ENCODE data around the gene SLC9A4. TPM values are rescaled to one million over a fixed set of nuclear protein-coding genes. Genes with fewer than 3 reads are reported as not detected.

Gene SLC9A4
- total RNA-seq, 2 donors from 2014 or later, result not detected

GRCh38 chr2:102504833-102505232 is 31.8 kb downstream of the SLC9A4 start:
- H3K9me3 ChIP-seq, result peaks cover 0 to 8% of the 10 kb centered on the region in 2 donors
- H3K36me3 ChIP-seq, result no peaks in the 10 kb centered on the region
- H3K4me3 ChIP-seq, result no peak overlapping the region
- DNase-seq (ENCODE audit: low spot score), result no peak
- no peaks in the 10 kb centered on the region for H3K4me1 ChIP-seq
- no peaks in the 10 kb centered on the region for H3K27me3 ChIP-seq
- no peak overlapping the region for H3K27ac ChIP-seq
- no peak for TF ChIP-seq CTCF (IDR thresholded peaks at IDR 0.05)

- no peaks in the 10 kb centered on the region for H3K4me1 ChIP-seq
- no peak overlapping the region for H3K4me3 ChIP-seq
- H3K27me3 ChIP-seq, result no peaks in the 10 kb centered on the region
- no peak for DNase-seq (ENCODE audit: low spot score)
- no peak for TF ChIP-seq CTCF (IDR thresholded peaks at IDR 0.05)
- H3K27ac ChIP-seq, result no peak overlapping the region
- peaks cover 0 to 8% of the 10 kb centered on the region in 2 donors for H3K9me3 ChIP-seq
- no peaks in the 10 kb centered on the region for H3K36me3 ChIP-seq
These were observed 32.3 kb downstream of the SLC9A4 start for GRCh38 chr2:102505290-102505689.

- H3K4me1 ChIP-seq, result no peaks in the 10 kb centered on the region
- H3K27ac ChIP-seq, result no peak overlapping the region
- no peaks in the 10 kb centered on the region for H3K27me3 ChIP-seq
- no peak overlapping the region for H3K4me3 ChIP-seq
- TF ChIP-seq CTCF (IDR thresholded peaks at IDR 0.05), result no peak
- no peak for DNase-seq (ENCODE audit: low spot score)
- H3K36me3 ChIP-seq, result no peaks in the 10 kb centered on the region
- H3K9me3 ChIP-seq, result peaks cover 0 to 8% of the 10 kb centered on the region in 2 donors
These were observed 33.7 kb downstream of the SLC9A4 start for GRCh38 chr2:102506743-102507142.

GRCh38 chr2:102508863-102509262 is 35.8 kb downstream of the SLC9A4 start:
- no peak for TF ChIP-seq CTCF (IDR thresholded peaks at IDR 0.05)
- no peak overlapping the region for H3K4me3 ChIP-seq
- H3K9me3 ChIP-seq, result peaks cover 0 to 8% of the 10 kb centered on the region in 2 donors
- no peaks in the 10 kb centered on the region for H3K36me3 ChIP-seq
- no peaks in the 10 kb centered on the region for H3K4me1 ChIP-seq
- no peaks in the 10 kb centered on the region for H3K27me3 ChIP-seq
- H3K27ac ChIP-seq, result no peak overlapping the region
- no peak for DNase-seq (ENCODE audit: low spot score)

GRCh38 chr2:102509749-102510148 is 36.7 kb downstream of the SLC9A4 start:
- Histone ChIP-seq H3K27ac (no peak overlapping the region), H3K9me3 (peaks cover 0 to 8% of the 10 kb centered on the region in 2 donors), H3K36me3 (no peaks in the 10 kb centered on the region), H3K27me3 (no peaks in the 10 kb centered on the region), H3K4me1 (no peaks in the 10 kb centered on the region), H3K4me3 (no peak overlapping the region)
- DNase-seq (ENCODE audit: low spot score), result no peak
- TF ChIP-seq CTCF (IDR thresholded peaks at IDR 0.05), result no peak

GRCh38 chr2:102510791-102511575 is 38.0 kb downstream of the SLC9A4 start:
- H3K36me3 ChIP-seq, result no peaks in the 10 kb centered on the region
- H3K9me3 ChIP-seq, result peaks cover 0 to 8% of the 10 kb centered on the region in 2 donors
- DNase-seq (ENCODE audit: low spot score), result no peak
- no peak overlapping the region for H3K4me3 ChIP-seq
- no peak overlapping the region for H3K27ac ChIP-seq
- H3K27me3 ChIP-seq, result no peaks in the 10 kb centered on the region
- no peaks in the 10 kb centered on the region for H3K4me1 ChIP-seq
- no peak for TF ChIP-seq CTCF (IDR thresholded peaks at IDR 0.05)
